Esophagus muscularis mucosa (tissue), 3 donors: ENCODE measurements around the gene FAM78B.

Experiments used
- CTCF ChIP-seq, 3 experiments: fragments of 200-600 bp in 2 of 3; fragments of 450-650 bp in 1 of 3; sonication (generic) in 2 of 3; IDR thresholded peaks; one replicate each; pipeline ENCODE4 v1.5.1; 2017 to 2019; ENCODE audit warnings: antibody characterized with exemption in 3 of 3, mild to moderate bottlenecking in 2 of 3, moderate library complexity in 1 of 3
- POLR2A ChIP-seq: fragments of 450-650 bp; IDR thresholded peaks from one replicate; pipeline ENCODE4 v1.6.1; 2017; ENCODE audit warnings: antibody characterized with exemption, moderate library complexity, mild to moderate bottlenecking, low read depth

GRCh38 chr1:166032572-166033371 is 134.0 kb downstream of the FAM78B start:
- TF ChIP-seq CTCF (IDR thresholded peaks at IDR 0.05) (no peak), POLR2A (no peak)
